ENCODE measurements around the gene SLC27A5.
"Not testable (repeated sequence)": the region's sequence is repeated elsewhere in the genome, so short reads cannot be mapped to it uniquely, and the experiment has no call there.

The SLC27A5 gene

GRCh38 chr19:58529405-58529804 lies 17.6 kb upstream of the SLC27A5 start:
- no peak for DNase-seq (ENCODE audit: low read depth in 3 of 3)

GRCh38 chr19:58522709-58523108 lies 10.9 kb upstream of the SLC27A5 start:
- DNase-seq (ENCODE audit: low read depth in 3 of 3), result no peak

GRCh38 chr19:58521651-58522050 lies 9.9 kb upstream of the SLC27A5 start:
- no peak for DNase-seq (ENCODE audit: low read depth in 3 of 3)

GRCh38 chr19:58520257-58520599 lies 8.4 kb upstream of the SLC27A5 start:
- DNase-seq (ENCODE audit: low read depth in 3 of 3), result no peak

- peak; percentile 88 to 91 (median 90) for DNase-seq (ENCODE audit: low read depth in 3 of 3)
These were observed 7.8 kb upstream of the SLC27A5 start, which contains the start of gene ZBTB45 for GRCh38 chr19:58519355-58520256. TSS of gene ZBTB45 (minus strand) at chr19:58519810. CDS start at chr19:58517673, 2,137 bp downstream.

- peak in 1 of 3 donors; percentile 40 for DNase-seq (ENCODE audit: low read depth in 3 of 3)
These were observed 7.2 kb upstream of the SLC27A5 start for GRCh38 chr19:58519087-58519354.

- DNase-seq (ENCODE audit: low read depth in 3 of 3), result no peak
These were observed 6.7 kb upstream of the SLC27A5 start for GRCh38 chr19:58518256-58519086.

GRCh38 chr19:58516964-58517833 lies 5.4 kb upstream of the SLC27A5 start:
- no peak for DNase-seq (ENCODE audit: low read depth in 3 of 3)

GRCh38 chr19:58516246-58516836 lies 4.5 kb upstream of the SLC27A5 start:
- DNase-seq (ENCODE audit: low read depth in 3 of 3), result no peak

GRCh38 chr19:58515259-58515658 lies 3.5 kb upstream of the SLC27A5 start:
- DNase-seq (ENCODE audit: low read depth in 3 of 3), result no peak

GRCh38 chr19:58514564-58515022 lies 2.8 kb upstream of the SLC27A5 start:
- no peak for DNase-seq (ENCODE audit: low read depth in 3 of 3)

GRCh38 chr19:58513694-58514563 lies 2.1 kb upstream of the SLC27A5 start:
- peak; percentile 93 to 97 (median 97) for DNase-seq (ENCODE audit: low read depth in 3 of 3)

- DNase-seq (ENCODE audit: low read depth in 3 of 3), result no peak
These were observed 1.5 kb upstream of the SLC27A5 start for GRCh38 chr19:58513213-58513693.

GRCh38 chr19:58510084-58510862 lies 1.5 kb downstream of the SLC27A5 start:
- DNase-seq (ENCODE audit: low read depth in 3 of 3), result no peak

- DNase-seq (ENCODE audit: low read depth in 3 of 3), result no peak
These were observed 2.1 kb downstream of the SLC27A5 start for GRCh38 chr19:58509731-58510083.

- not testable (repeated sequence) for DNase-seq (ENCODE audit: low read depth in 3 of 3)
These were observed 4.1 kb downstream of the SLC27A5 start for GRCh38 chr19:58507602-58508223.

GRCh38 chr19:58500242-58500641 lies 11.6 kb downstream of the SLC27A5 start:
- DNase-seq (ENCODE audit: low read depth in 3 of 3), result no peak

GRCh38 chr19:58499021-58499927 lies 12.5 kb downstream of the SLC27A5 start:
- DNase-seq (ENCODE audit: low read depth in 3 of 3), result peak; percentile 99
